ENCODE results near the gene LCK.

LCK gene

GRCh38 chr1:32223683-32224082 is 27.4 kb upstream of the LCK start (continued):
- TF ChIP-seq, protein P1, sequence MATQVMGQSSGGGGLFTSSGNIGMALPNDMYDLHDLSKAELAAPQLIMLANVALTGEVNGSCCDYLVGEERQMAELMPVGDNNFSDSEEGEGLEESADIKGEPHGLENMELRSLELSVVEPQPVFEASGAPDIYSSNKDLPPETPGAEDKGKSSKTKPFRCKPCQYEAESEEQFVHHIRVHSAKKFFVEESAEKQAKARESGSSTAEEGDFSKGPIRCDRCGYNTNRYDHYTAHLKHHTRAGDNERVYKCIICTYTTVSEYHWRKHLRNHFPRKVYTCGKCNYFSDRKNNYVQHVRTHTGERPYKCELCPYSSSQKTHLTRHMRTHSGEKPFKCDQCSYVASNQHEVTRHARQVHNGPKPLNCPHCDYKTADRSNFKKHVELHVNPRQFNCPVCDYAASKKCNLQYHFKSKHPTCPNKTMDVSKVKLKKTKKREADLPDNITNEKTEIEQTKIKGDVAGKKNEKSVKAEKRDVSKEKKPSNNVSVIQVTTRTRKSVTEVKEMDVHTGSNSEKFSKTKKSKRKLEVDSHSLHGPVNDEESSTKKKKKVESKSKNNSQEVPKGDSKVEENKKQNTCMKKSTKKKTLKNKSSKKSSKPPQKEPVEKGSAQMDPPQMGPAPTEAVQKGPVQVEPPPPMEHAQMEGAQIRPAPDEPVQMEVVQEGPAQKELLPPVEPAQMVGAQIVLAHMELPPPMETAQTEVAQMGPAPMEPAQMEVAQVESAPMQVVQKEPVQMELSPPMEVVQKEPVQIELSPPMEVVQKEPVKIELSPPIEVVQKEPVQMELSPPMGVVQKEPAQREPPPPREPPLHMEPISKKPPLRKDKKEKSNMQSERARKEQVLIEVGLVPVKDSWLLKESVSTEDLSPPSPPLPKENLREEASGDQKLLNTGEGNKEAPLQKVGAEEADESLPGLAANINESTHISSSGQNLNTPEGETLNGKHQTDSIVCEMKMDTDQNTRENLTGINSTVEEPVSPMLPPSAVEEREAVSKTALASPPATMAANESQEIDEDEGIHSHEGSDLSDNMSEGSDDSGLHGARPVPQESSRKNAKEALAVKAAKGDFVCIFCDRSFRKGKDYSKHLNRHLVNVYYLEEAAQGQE (tag by site-specific recombination; IDR thresholded peaks at IDR 0.05): no peak
- TF ChIP-seq ZNF768 (tag by site-specific recombination; IDR thresholded peaks at IDR 0.05) (no peak), ZNF510 (tag by site-specific recombination; IDR thresholded peaks at IDR 0.05; ENCODE audit: insufficient replicate concordance) (no peak)

DNA sequence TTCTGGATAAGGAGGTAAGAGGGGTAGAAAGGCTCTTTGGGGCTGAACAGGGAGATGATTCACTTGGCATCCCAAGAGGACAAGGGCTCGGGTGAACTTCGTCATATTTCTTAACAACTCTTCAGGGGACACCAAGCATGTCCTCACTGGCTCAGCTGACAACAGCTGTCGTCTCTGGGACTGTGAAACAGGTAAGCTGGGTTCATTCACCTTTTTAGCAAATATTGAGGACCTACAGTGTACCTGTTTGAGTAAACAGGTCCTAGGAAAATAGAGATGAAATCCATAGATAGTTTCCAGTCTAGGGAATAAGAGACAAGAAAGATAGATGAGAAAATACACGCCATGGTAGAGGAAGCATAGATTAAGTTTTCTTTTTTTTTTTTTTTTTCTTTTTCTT is 26.8 kb upstream of the LCK start:
- no peak for TF ChIP-seq ZBTB7A (tag by site-specific recombination; IDR thresholded peaks at IDR 0.05; ENCODE audit: low read depth)
- TF ChIP-seq KLF17 (tag by site-specific recombination; IDR thresholded peaks at IDR 0.05): no peak
- TF ChIP-seq ZNF221 (tag by site-specific recombination; IDR thresholded peaks at IDR 0.05; ENCODE audit: borderline replicate concordance): no peak
- TF ChIP-seq ZXDB (tag by site-specific recombination; IDR thresholded peaks at IDR 0.05): no peak
- TF ChIP-seq ZBTB48 (tag by site-specific recombination; IDR thresholded peaks at IDR 0.05): no peak
- TF ChIP-seq, protein P2, sequence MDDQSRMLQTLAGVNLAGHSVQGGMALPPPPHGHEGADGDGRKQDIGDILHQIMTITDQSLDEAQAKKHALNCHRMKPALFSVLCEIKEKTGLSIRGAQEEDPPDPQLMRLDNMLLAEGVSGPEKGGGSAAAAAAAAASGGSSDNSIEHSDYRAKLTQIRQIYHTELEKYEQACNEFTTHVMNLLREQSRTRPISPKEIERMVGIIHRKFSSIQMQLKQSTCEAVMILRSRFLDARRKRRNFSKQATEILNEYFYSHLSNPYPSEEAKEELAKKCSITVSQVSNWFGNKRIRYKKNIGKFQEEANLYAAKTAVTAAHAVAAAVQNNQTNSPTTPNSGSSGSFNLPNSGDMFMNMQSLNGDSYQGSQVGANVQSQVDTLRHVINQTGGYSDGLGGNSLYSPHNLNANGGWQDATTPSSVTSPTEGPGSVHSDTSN (CRISPR knock-in tag; IDR thresholded peaks at IDR 0.05): no peak
- TF ChIP-seq ZNF621 (tag by site-specific recombination; IDR thresholded peaks at IDR 0.05): no peak
- TF ChIP-seq ZNF423 (tag by site-specific recombination; IDR thresholded peaks at IDR 0.05): no peak
- TF ChIP-seq ZNF704 (tag by site-specific recombination; IDR thresholded peaks at IDR 0.05): no peak
- no peak for TF ChIP-seq ZNF324 (tag by site-specific recombination; IDR thresholded peaks at IDR 0.05)
- no peak for TF ChIP-seq ZBTB21 (tag by site-specific recombination; IDR thresholded peaks at IDR 0.05)
- no peak for TF ChIP-seq WT1 (tag by site-specific recombination; IDR thresholded peaks at IDR 0.05)
- TF ChIP-seq ZNF211 (tag by site-specific recombination; IDR thresholded peaks at IDR 0.05; ENCODE audit: low read depth): no peak
- TF ChIP-seq ZNF600 (tag by site-specific recombination; IDR thresholded peaks at IDR 0.05): no peak
- no peak for TF ChIP-seq SCRT1 (tag by site-specific recombination; IDR thresholded peaks at IDR 0.05; ENCODE audit: borderline replicate concordance)
- no peak for TF ChIP-seq ZBTB10 (tag by site-specific recombination; IDR thresholded peaks at IDR 0.05)
- no peak for TF ChIP-seq ZNF76 (tag by site-specific recombination; IDR thresholded peaks at IDR 0.05; ENCODE audit: borderline replicate concordance, low read depth)
- no peak for TF ChIP-seq HOXC10 (CRISPR knock-in tag; IDR thresholded peaks at IDR 0.05)
- Histone ChIP-seq H3K36me3 (ENCODE audit: control insufficient read depth in 2 of 2, insufficient read depth in 1 of 2, low read length in 2 of 2) (peaks cover 36 to 77% of the 10 kb centered on the region in 2 experiments), H3K9me3 (ENCODE audit: control insufficient read depth, insufficient read depth, low read depth, low read length) (no peaks in the 10 kb centered on the region), H3K4me3 (ENCODE audit: low read depth, low read length) (no peak overlapping the region), H3K4me1 (ENCODE audit: control insufficient read depth, insufficient read depth, low read length) (peaks cover 2% of the 10 kb centered on the region; the same call in 1 of the 2 replicates), H3K27ac (ENCODE audit: extremely low read depth, low read depth, low read length) (no peak overlapping the region)
- CTCF ChIA-PET: interaction anchor here (1.2 to 2.4 kb wide), 2 partner anchors 9 to 24 kb away, joined by 4 to 12 read pairs; no protein-coding TSS in a partner anchor
- POLR2A ChIA-PET: interaction anchor here (1.1 to 1.5 kb wide), 3 partner anchors 15 to 108 kb away, joined by 3 read pairs; no protein-coding TSS in a partner anchor
